ENCODE data around the gene PRKG1. TPM values are rescaled to one million over a fixed set of nuclear protein-coding genes. Genes with fewer than 3 reads are reported as not detected.
A peak's percentile ranks its signal among the peaks of the same experiment; 100 is the strongest.

Gene PRKG1
- total RNA-seq, 2 donors from 2014 or later: 145 to 381 TPM

DNA sequence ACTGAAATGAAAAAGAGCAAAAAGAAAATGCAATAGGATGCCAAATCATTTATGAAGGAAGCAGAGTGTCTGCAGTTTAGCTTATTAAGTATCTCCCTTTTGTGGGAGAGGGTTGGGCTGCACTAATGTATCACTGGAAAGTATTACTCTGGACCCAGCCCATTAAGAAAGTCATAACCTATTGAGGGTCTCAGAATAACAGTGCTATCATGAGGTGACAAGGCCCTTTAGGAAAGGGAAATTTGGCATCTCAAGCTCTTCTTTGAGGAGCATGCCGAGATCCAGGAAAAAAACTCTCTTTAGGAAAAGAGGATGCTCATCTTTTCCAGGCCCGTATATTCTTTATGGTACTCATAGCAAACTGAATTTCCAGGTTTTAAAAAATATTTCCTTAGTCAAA, 114.6 kb downstream of the PRKG1 start:
- H3K27ac ChIP-seq: peak overlapping the region in 1 of 2 donors; percentile 46
- ATAC-seq (ENCODE audit: insufficient number of reproducible peaks, low FRiP score, low read depth): no peak
- no peak overlapping the region for H3K4me3 ChIP-seq
- H3K9me3 ChIP-seq: no peaks in the 10 kb centered on the region
- H3K36me3 ChIP-seq: no peaks in the 10 kb centered on the region
- no peaks in the 10 kb centered on the region for H3K27me3 ChIP-seq (replicated peaks; ENCODE audit: insufficient read depth)
- peaks cover 28 to 75% of the 10 kb centered on the region in 2 donors for H3K4me1 ChIP-seq (ENCODE audit: control insufficient read depth in 1 of 2, low read depth in 2 of 2)
- TF ChIP-seq, protein P1, sequence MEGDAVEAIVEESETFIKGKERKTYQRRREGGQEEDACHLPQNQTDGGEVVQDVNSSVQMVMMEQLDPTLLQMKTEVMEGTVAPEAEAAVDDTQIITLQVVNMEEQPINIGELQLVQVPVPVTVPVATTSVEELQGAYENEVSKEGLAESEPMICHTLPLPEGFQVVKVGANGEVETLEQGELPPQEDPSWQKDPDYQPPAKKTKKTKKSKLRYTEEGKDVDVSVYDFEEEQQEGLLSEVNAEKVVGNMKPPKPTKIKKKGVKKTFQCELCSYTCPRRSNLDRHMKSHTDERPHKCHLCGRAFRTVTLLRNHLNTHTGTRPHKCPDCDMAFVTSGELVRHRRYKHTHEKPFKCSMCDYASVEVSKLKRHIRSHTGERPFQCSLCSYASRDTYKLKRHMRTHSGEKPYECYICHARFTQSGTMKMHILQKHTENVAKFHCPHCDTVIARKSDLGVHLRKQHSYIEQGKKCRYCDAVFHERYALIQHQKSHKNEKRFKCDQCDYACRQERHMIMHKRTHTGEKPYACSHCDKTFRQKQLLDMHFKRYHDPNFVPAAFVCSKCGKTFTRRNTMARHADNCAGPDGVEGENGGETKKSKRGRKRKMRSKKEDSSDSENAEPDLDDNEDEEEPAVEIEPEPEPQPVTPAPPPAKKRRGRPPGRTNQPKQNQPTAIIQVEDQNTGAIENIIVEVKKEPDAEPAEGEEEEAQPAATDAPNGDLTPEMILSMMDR (IDR thresholded peaks at IDR 0.05): no peak
- no peak for DNase-seq (ENCODE audit: low spot score)

DNA sequence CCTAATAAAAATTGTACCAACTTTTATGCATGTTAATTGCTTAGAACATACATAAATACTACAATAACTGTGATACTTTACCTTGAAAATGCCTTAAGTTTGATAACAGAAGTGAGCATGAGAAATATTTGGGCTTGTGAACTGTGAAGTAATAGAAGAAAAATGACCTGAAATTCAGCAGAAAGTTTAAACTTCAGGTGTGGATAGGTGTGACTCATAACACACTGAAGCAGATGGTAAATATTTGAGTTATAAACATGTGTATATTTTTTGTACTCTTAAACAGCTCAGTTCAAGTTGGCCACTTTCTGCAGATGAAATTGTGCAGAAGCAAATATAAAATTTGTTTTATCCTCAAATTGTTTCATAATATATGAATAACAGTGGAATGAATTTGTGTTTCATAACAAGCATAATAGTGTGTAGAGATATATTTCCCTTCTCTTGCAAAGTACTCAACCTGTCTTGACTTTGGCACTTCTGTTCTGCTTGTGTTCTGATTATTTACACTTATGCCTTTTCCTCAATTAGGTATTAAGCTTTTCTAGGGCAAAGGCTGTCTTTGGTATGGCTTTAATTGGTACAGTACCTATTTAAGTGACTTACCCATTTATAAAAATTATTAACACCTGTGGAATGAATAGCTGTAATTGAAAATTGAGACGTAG, 122.4 kb downstream of the PRKG1 start:
- Histone ChIP-seq H3K36me3 (no peaks in the 10 kb centered on the region), H3K27ac (no peak overlapping the region), H3K4me3 (no peak overlapping the region), H3K4me1 (ENCODE audit: control insufficient read depth in 1 of 2, low read depth in 2 of 2) (peaks cover 25 to 76% of the 10 kb centered on the region in 2 donors), H3K27me3 (replicated peaks; ENCODE audit: insufficient read depth) (no peaks in the 10 kb centered on the region), H3K9me3 (no peaks in the 10 kb centered on the region)
- ATAC-seq (ENCODE audit: insufficient number of reproducible peaks, low FRiP score, low read depth) (no peak), DNase-seq (ENCODE audit: low spot score) (no peak)
- TF ChIP-seq, protein P1 (IDR thresholded peaks at IDR 0.05): no peak

DNA sequence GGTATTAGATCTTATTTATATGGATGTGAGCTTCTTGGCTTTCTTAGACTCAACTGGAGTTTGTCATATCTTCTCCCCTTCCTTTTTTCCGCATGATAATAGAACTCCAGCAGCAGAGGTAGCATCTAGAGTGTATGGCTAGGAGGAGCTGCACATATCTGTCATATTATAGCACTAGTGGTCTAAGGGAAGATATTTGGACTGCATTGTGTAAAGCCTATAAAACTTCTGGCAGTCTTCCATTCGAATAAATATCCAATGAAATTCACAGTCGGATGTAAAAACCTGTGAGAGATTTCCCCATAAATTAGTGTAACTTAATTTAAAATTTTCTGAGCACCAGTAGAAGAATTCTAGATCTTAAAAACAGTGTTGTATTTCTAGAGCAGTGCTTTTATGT, 123.9 kb downstream of the PRKG1 start:
- peaks cover 14 to 74% of the 10 kb centered on the region in 2 donors for H3K4me1 ChIP-seq (ENCODE audit: control insufficient read depth in 1 of 2, low read depth in 2 of 2)
- TF ChIP-seq, protein P1 (IDR thresholded peaks at IDR 0.05): no peak
- H3K9me3 ChIP-seq: no peaks in the 10 kb centered on the region
- H3K27me3 ChIP-seq (replicated peaks; ENCODE audit: insufficient read depth): no peaks in the 10 kb centered on the region
- ATAC-seq (ENCODE audit: insufficient number of reproducible peaks, low FRiP score, low read depth) (no peak), DNase-seq (ENCODE audit: low spot score) (no peak)
- no peaks in the 10 kb centered on the region for H3K36me3 ChIP-seq
- no peak overlapping the region for H3K27ac ChIP-seq
- H3K4me3 ChIP-seq: no peak overlapping the region

GRCh38 chr10:51201947-51202346, 127.7 kb downstream of the PRKG1 start:
- H3K4me3 ChIP-seq: no peak overlapping the region
- TF ChIP-seq, protein P1 (IDR thresholded peaks at IDR 0.05): no peak
- DNase-seq (ENCODE audit: low spot score) (no peak), ATAC-seq (ENCODE audit: insufficient number of reproducible peaks, low FRiP score, low read depth) (no peak)
- no peak overlapping the region for H3K27ac ChIP-seq
- no peaks in the 10 kb centered on the region for H3K27me3 ChIP-seq (replicated peaks; ENCODE audit: insufficient read depth)
- peaks cover 17 to 71% of the 10 kb centered on the region in 2 donors for H3K4me1 ChIP-seq (ENCODE audit: control insufficient read depth in 1 of 2, low read depth in 2 of 2)
- H3K36me3 ChIP-seq: no peaks in the 10 kb centered on the region
- no peaks in the 10 kb centered on the region for H3K9me3 ChIP-seq

DNA sequence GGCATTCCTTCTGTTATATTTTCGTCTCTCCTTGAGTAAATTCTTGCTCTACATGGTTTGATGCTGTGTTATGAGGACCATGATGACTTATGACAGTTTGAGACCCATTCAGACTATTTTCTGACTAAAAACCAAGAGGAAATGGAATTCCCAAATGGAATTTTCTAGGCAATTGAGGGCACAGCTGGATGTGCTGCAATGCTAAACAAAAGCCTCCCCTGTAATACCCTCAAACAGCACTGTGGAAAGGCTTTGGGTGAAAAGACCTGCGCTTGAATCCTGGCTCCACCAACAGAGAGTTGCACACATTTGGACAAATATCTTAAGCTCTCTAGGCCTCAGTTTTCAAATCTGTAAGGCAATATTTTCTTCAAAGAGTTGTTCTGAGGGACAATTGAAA, 129.1 kb downstream of the PRKG1 start:
- no peak overlapping the region for H3K27ac ChIP-seq
- H3K27me3 ChIP-seq (replicated peaks; ENCODE audit: insufficient read depth): no peaks in the 10 kb centered on the region
- no peak for DNase-seq (ENCODE audit: low spot score)
- no peak overlapping the region for H3K4me3 ChIP-seq
- no peaks in the 10 kb centered on the region for H3K9me3 ChIP-seq
- H3K36me3 ChIP-seq: no peaks in the 10 kb centered on the region
- TF ChIP-seq, protein P1 (IDR thresholded peaks at IDR 0.05): no peak
- H3K4me1 ChIP-seq (ENCODE audit: control insufficient read depth in 1 of 2, low read depth in 2 of 2): peaks cover 12 to 74% of the 10 kb centered on the region in 2 donors
- no peak for ATAC-seq (ENCODE audit: insufficient number of reproducible peaks, low FRiP score, low read depth)

Measured in thoracic aorta (tissue), 2 donors.